ENCODE measurements around the gene TSN. TPM values are rescaled to one million over a fixed set of nuclear protein-coding genes. Genes with fewer than 3 reads are reported as not detected.
"Not testable (repeated sequence)": the region's sequence is repeated elsewhere in the genome, so short reads cannot be mapped to it uniquely, and the experiment has no call there.

The TSN gene
- total RNA-seq = 38.7 TPM

DNA sequence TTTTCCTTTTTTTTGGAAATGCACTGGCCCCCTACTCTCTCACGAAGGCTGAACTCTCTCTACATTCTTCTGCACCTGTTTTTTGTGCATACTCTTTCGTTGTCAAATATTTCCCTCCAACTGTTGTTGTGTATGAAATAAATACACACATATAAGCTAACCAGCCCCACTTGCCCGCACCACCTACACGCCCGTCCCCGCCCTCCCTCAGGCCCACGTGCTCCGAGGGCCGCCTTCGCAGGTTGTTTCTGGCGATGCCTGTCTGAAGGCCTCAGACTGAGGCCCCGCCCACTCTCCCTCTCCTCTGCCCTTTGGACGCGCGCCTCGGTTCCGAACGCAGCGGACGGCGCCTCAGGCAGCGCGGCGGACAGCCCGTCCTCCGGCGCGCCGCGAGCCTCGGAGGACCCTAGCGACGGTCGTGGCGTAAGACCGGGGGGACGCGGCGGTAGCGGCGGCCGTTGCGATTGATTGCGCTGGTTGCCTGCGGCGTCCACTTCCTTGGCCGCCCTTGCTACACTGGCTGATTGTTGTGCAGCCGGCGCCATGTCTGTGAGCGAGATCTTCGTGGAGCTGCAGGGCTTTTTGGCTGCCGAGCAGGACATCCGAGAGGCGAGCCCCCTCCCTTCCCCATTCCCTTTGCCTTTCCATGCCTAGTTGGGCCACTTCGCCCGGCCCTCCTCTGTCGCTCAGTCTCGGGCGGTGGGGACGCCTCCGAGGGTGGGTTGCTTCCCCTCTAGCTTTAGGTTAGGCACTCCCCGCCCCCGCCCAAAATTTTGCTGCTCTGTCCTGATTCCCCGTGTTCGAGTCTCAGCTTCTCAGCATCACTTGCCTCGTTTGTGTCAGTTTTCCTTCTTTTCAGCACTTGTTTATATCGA lies at the start of gene TSN:
TSN (plus strand) TSS at position 415 of the 875 bp plus-strand sequence; CDS start at position 544, 129 bp downstream.
- peak; percentile 100 for ATAC-seq

GRCh38 chr2:121705958-121706357 lies 49.5 kb upstream of the TSN start:
- ATAC-seq = no peak

GRCh38 chr2:121707344-121707919 lies 48.0 kb upstream of the TSN start:
- no peak for ATAC-seq

DNA sequence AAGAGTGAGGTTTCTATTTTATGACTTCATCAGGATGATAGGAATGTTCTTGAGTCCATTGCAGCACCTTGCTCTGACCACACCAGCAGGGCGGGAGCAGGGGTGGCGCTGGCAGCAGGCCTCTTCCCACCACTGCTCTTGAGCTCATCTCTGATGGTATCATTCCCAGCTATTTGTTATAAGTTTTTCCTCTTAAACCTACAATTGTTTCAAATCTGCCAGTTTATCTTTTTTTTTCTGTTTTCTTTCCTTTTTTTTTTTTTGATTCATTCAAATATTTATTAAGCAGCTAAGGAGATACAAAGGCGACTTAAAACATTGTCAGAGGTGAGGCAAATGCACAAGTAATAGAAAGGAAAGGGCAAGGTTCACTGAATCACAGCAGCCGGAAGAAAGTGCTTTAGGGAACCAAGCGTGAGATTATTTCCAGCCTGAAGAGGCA lies 47.5 kb upstream of the TSN start:
- ATAC-seq = no peak

DNA sequence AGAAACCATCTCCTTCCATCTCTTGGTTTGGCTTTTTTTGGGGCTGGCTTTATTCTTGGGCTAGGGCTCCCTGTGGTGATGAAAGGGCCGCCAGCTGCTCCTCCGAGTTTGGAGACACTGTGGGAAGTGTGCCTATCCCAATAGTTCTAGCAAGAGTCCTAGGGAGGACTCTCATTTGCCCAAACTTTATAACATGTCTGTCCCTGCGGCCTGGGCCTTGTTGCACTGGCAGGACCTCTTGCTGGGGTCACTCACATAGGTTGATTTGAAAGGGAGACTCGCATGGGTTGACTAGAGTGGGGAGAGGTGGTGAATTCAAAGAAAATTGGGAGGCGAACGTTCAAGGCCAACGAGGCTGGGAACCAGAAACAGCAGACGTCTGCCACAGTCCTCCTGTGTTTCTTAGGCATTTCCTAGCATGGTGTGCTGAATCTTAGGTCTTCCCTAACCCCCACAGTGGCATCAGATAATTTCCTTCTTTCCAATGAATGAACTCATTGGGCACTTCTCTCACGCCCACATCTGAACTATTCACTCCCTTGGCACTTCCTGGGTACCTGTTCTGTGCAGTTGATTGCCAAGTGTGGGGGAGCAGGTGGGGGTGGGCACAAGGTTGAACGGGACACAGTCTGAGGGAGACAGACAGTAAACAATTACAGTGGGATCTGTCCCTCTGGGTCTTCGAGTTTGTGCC lies 45.5 kb upstream of the TSN start:
- no peak for ATAC-seq

GRCh38 chr2:121710470-121711170 lies 44.8 kb upstream of the TSN start:
- ATAC-seq = no peak

DNA sequence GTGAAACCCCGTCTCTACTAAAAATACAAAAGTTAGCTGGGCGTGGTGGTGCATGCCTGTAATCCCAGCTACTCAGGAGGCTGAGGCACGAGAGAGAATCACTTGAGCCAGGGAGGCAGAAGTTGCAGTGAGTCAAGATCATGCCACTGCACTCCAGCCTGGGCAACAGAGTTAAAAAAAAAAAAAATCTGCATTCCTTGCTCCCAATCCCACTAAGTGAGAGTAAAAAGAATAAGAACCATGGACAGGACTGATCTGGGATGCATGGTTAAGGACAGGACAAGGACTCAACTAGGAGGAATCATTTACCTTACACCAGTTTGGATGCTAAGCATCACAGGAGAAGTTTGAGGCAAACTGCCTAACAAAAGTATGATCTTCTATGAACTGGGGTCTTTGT lies 44.0 kb upstream of the TSN start:
- ATAC-seq = not testable (repeated sequence)

- ATAC-seq = no peak
These were observed 39.3 kb upstream of the TSN start for GRCh38 chr2:121716126-121716525.

- no peak for ATAC-seq
These were observed 37.9 kb upstream of the TSN start for GRCh38 chr2:121717529-121717928.

DNA sequence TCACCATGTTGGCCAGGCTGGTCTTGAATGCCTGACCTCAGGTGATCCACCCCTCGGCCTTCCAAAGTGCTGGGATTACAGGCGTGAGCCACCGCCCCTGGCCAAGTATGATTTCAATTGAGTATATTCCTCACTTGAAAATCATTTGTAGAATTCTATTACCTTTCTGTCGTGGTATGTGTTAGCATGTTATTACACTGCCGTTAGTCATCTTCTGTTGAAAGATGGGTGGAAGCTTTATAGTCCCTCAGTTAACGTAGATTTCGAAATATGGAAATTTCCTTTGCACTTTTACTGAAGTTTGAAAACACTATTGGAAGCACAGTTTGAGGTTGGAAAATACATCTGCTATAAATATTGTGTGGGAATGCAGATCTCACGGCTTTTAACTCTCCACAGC lies 33.5 kb upstream of the TSN start:
- peak; percentile 81 for ATAC-seq

GRCh38 chr2:121722479-121722878 lies 33.0 kb upstream of the TSN start:
- ATAC-seq = peak; percentile 77

GRCh38 chr2:121723316-121723715 lies 32.1 kb upstream of the TSN start:
- no peak for ATAC-seq

DNA sequence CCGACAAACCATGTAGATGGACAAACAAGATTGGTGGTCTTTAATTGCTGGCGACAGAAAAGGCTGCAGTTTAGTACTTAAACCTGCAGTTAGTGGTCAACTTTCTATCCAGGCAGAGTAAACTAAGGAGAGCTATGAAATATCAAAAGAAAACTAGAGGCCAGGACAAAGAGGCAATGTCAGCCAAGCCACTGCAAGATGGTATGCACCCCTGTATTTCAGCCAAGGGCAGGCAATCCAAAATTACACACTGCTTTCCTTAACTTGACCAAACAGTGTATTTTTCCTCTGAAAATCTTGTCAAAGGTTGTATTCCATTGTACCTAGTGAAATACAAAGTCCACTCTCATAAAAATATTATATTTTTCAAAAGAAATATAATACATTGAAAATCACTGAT lies 28.1 kb upstream of the TSN start:
- ATAC-seq = no peak

GRCh38 chr2:121727950-121728349 lies 27.5 kb upstream of the TSN start:
- ATAC-seq = no peak

GRCh38 chr2:121731366-121731765 lies 24.1 kb upstream of the TSN start:
- ATAC-seq = no peak

- ATAC-seq = not testable (repeated sequence)
These were observed 20.9 kb upstream of the TSN start for GRCh38 chr2:121734544-121734943.

DNA sequence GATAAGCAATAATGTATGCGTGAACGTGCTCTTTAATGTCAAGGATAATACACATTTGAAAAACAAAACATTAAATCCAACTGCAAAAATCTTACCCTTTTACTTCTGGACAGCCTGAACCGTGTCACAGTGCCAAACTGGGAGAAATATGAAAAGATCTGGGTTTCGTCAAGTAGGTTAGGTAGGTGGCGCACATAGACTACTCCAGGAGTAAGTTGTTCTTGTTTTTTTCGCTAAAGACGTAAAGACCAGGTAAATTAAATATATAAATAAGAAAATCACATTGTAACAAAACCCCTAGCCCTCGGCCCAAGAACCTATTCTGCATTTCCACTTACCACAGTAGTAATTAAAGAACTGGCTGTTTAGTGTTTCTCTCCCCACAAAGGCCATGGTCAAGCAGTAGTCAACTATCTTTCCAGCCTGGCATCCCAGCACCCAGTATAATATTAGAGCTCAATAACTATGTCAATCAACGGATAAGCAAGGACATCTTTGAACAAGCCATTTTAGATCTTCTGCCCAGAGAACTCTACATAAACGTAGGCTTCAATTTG lies 19.9 kb upstream of the TSN start:
- no peak for ATAC-seq

DNA sequence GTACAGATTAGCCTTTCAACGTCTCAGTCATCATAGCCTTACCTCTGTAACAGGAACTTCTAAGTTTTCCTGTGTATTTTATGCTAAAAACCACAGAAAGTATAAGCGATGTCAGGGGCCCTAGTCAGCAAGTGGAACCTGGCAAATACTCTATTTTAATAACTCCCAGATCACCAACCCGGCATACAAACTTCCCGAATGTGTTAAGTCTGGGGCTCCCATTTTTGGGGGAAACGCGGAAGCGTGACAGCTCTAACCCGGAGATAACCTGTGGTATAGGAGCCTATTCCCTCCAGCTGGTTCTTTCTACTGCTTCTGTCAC lies 19.4 kb upstream of the TSN start:
- ATAC-seq = no peak

- ATAC-seq = peak; percentile 99
These were observed 18.8 kb upstream of the TSN start, which contains the start of gene NIFK for GRCh38 chr2:121736462-121737336. Gene NIFK, minus strand, starts transcription at chr2:121736875. Its CDS starts 25 bp downstream, at chr2:121736850.

GRCh38 chr2:121740973-121741372 lies 14.5 kb upstream of the TSN start:
- no peak for ATAC-seq

- no peak for ATAC-seq
These were observed 14.0 kb upstream of the TSN start for GRCh38 chr2:121741450-121741849.

Measured in esophagus mucosa (tissue), 1 donor.